Right lobe of liver (tissue), 6 donors: ENCODE data around the gene MRPL33. TPM values are rescaled to one million over a fixed set of nuclear protein-coding genes. Genes with fewer than 3 reads are reported as not detected.

Experiments
- ATAC-seq, 4 donors: fragments of 200-7000 bp; cut with Tn5 transposase; one replicate each; pipeline ENCODE4 v1.9.1; 2020; ENCODE audit warnings: mild to moderate bottlenecking in 4 of 4, moderate library complexity in 4 of 4
- DNase-seq, 3 donors: peaks; one replicate each; pipeline ENCODE4 v3.0.0-alpha.2; 2020
- H3K27ac ChIP-seq, 3 donors: fragments of 200-600 bp; one replicate each; pipeline ENCODE4 v1.8.0; 2022
- H3K27me3 ChIP-seq, 2 donors: fragments of 200-600 bp; one replicate each; pipeline ENCODE4 v1.8.0; 2022
- H3K36me3 ChIP-seq, 4 donors: fragments of 200-600 bp; sonication (generic) in 1 of 4; one replicate each; pipeline versions ENCODE4 v1.5.1 to v1.8.0; 2017 to 2022; ENCODE audit warnings: control low read depth in 1 of 4
- H3K4me1 ChIP-seq, 4 donors: fragments of 200-600 bp; sonication (generic) in 1 of 4; one replicate each; pipeline versions ENCODE4 v1.5.1 to v1.8.0; 2017 to 2022; ENCODE audit warnings: control low read depth in 1 of 4
- H3K4me3 ChIP-seq, 3 donors: fragments of 200-600 bp; one replicate each; pipeline ENCODE4 v1.8.0; 2022
- H3K9me3 ChIP-seq, 4 donors: fragments of 200-600 bp; sonication (generic) in 1 of 4; one replicate each; pipeline versions ENCODE4 v1.5.1 to v1.8.0; 2017 to 2022; ENCODE audit warnings: control low read depth in 1 of 4
- POLR2A ChIP-seq: fragments of 450-650 bp; IDR thresholded peaks from one replicate; pipeline ENCODE4 v1.6.1; 2017; ENCODE audit warnings: antibody characterized with exemption, mild to moderate bottlenecking
- WGBS: methylation state at CpG from one replicate; pipeline ENCODE4 v1.1.6; 2018; ENCODE audit warnings: low coverage, low lambda C conversion rate; ENCODE audit not compliant: insufficient coverage; ENCODE audit errors: missing lambda C conversion rate; 5-methylcytosine and 5-hydroxymethylcytosine counted together
- intact Hi-C, 2 donors: fragments of 100-400 bp; cut with DNase I; formaldehyde crosslinking; loops; one replicate each; pipeline versions ENCODE4 v1.11.2 to v1.14.1; 2022
- total RNA-seq, 6 experiments: library from RNA; depleted of rRNA in 2 of 6; stranded (reverse); fragments of >200 nt in 2 of 6; fragmentation: NEBNext Ultra II Directional in 3 of 6; extraction: Animal tissue kit (Norgen Biotek cat#: 25700) in 3 of 6; gene quantifications; one replicate each; pipeline versions ENCODE4 v1.1.0 to v1.2.4, GENCODE V29; 2016 to 2023
- TF ChIP-seq, protein P1 (sequence below), 4 donors: fragments of 200-600 bp in 3 of 4; fragments of 450-650 bp in 1 of 4; IDR thresholded peaks; one replicate each; pipeline versions ENCODE4 v1.5.1 to v1.8.0; 2016 to 2022; ENCODE audit warnings: antibody characterized with exemption in 4 of 4, mild to moderate bottlenecking in 2 of 4
- donor health status: DM: no; HTN: yes; CAD: no.
- donor health status: DM: no; HTN: no; CAD: no.
- donor health status: DM: no; HTN: no; CAD: no.
- donor health status: DM: no; HTN: yes; CAD: no.
- donor health status: DM: no; HTN: yes; CAD: no.

The MRPL33 gene
- total RNA-seq, 6 experiments from 2014 or later: 28.9 to 63.4 (median 36.0) TPM

DNA sequence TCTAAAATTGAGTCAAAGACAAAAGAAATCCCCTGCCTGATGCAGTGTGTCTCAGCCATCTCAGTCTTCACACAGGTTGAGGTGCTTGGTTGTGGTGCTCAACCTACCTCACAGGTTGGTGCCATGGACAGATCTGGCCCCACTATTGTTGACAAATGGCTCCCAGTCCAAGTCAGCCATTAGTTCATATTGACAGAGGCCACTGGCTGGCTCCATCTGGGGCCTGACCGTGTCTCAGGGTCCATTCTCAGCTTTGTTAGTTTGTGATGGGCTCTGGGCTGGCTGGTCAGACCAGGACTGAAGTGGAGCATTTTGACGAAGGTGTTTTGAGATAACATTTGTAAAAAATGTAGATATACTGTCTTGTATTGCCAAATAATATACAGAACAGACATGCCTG is 36.9 kb downstream of the MRPL33 start:
- Histone ChIP-seq H3K9me3 (no peaks in the 10 kb centered on the region), H3K27ac (no peak overlapping the region), H3K36me3 (no peaks in the 10 kb centered on the region), H3K27me3 (no peaks in the 10 kb centered on the region), H3K4me1 (no peaks in the 10 kb centered on the region), H3K4me3 (no peak overlapping the region)
- intact Hi-C loops: no loop called here
- ATAC-seq: no peak
- no peak for DNase-seq
- no CpG with 5 or more reads among the region's 2 CpGs for WGBS
- TF ChIP-seq POLR2A: no peak
- TF ChIP-seq, protein P1, sequence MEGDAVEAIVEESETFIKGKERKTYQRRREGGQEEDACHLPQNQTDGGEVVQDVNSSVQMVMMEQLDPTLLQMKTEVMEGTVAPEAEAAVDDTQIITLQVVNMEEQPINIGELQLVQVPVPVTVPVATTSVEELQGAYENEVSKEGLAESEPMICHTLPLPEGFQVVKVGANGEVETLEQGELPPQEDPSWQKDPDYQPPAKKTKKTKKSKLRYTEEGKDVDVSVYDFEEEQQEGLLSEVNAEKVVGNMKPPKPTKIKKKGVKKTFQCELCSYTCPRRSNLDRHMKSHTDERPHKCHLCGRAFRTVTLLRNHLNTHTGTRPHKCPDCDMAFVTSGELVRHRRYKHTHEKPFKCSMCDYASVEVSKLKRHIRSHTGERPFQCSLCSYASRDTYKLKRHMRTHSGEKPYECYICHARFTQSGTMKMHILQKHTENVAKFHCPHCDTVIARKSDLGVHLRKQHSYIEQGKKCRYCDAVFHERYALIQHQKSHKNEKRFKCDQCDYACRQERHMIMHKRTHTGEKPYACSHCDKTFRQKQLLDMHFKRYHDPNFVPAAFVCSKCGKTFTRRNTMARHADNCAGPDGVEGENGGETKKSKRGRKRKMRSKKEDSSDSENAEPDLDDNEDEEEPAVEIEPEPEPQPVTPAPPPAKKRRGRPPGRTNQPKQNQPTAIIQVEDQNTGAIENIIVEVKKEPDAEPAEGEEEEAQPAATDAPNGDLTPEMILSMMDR (IDR thresholded peaks at IDR 0.05): no peak

DNA sequence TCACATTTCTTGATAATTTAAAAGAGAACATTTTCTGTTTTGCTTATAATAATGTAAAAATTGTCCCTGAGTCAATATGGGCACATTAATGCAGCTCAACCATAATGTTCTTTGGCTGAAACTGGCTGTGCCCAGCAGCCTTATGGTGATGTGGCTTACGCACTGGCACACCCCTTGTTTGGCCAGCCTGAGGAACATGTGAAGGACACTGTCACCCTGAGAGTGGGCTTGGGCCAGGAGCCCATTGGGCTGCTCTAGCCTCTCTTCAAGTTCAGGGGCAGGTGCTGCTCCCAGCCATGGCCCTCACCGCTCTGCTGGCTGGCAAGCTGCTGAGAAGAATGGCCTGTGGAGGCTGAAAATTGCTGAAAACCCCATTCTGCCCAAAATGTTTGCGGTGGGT is 37.5 kb downstream of the MRPL33 start:
- no peak for TF ChIP-seq POLR2A
- TF ChIP-seq, protein P1 (IDR thresholded peaks at IDR 0.05): no peak
- intact Hi-C loops: no loop called here
- ATAC-seq (no peak), DNase-seq (no peak)
- no peak overlapping the region for H3K4me3 ChIP-seq
- H3K36me3 ChIP-seq: no peaks in the 10 kb centered on the region
- WGBS: 79% methylated on average over 2 of the region's 3 CpGs
- no peaks in the 10 kb centered on the region for H3K27me3 ChIP-seq
- no peaks in the 10 kb centered on the region for H3K4me1 ChIP-seq
- no peak overlapping the region for H3K27ac ChIP-seq
- no peaks in the 10 kb centered on the region for H3K9me3 ChIP-seq

GRCh38 chr2:27809761-27810241 is 38.3 kb downstream of the MRPL33 start:
- no peak for ATAC-seq
- Histone ChIP-seq H3K27ac (no peak overlapping the region), H3K4me1 (no peaks in the 10 kb centered on the region), H3K4me3 (no peak overlapping the region), H3K27me3 (no peaks in the 10 kb centered on the region), H3K36me3 (no peaks in the 10 kb centered on the region), H3K9me3 (no peaks in the 10 kb centered on the region)
- TF ChIP-seq POLR2A: no peak
- TF ChIP-seq, protein P1 (IDR thresholded peaks at IDR 0.05): no peak
- no peak for DNase-seq
- intact Hi-C loops: no loop called here
- 31% methylated on average over 3 of the region's 3 CpGs for WGBS

- 85% methylated on average over 3 of the region's 3 CpGs for WGBS
- H3K4me3 ChIP-seq: no peak overlapping the region
- no peak overlapping the region for H3K27ac ChIP-seq
- intact Hi-C loops: no loop called here
- DNase-seq (no peak), ATAC-seq (no peak)
- no peaks in the 10 kb centered on the region for H3K4me1 ChIP-seq
- no peaks in the 10 kb centered on the region for H3K36me3 ChIP-seq
- H3K27me3 ChIP-seq: no peaks in the 10 kb centered on the region
- no peaks in the 10 kb centered on the region for H3K9me3 ChIP-seq
- TF ChIP-seq, protein P1 (IDR thresholded peaks at IDR 0.05): no peak
- TF ChIP-seq POLR2A: no peak
These were observed 38.9 kb downstream of the MRPL33 start for GRCh38 chr2:27810455-27810854.

- no peaks in the 10 kb centered on the region for H3K4me1 ChIP-seq
- ATAC-seq (no peak), DNase-seq (no peak)
- TF ChIP-seq, protein P1 (IDR thresholded peaks at IDR 0.05): no peak
- TF ChIP-seq POLR2A: no peak
- H3K27ac ChIP-seq: no peak overlapping the region
- H3K27me3 ChIP-seq: no peaks in the 10 kb centered on the region
- no peak overlapping the region for H3K4me3 ChIP-seq
- WGBS: 100% methylated on average over 1 of the region's 1 CpG
- intact Hi-C loops: no loop called here
- H3K9me3 ChIP-seq: no peaks in the 10 kb centered on the region
- no peaks in the 10 kb centered on the region for H3K36me3 ChIP-seq
These were observed 40.2 kb downstream of the MRPL33 start for GRCh38 chr2:27811768-27812167.
